Stimulated activated CD8-positive, alpha-beta memory T cell treated with anti-CD3 and anti-CD28 coated beads, Interleukin-15, amount 100 ng/mL, for 1 hour (primary cell): ENCODE data around the gene PTPN3.
A peak's percentile ranks its signal among the peaks of the same experiment; 100 is the strongest.

Experiments
- DNase-seq: peaks from one replicate; pipeline ENCODE4 v3.0.0-alpha.2; 2020; ENCODE audit warnings: low read depth

The PTPN3 gene

GRCh38 chr9:109475526-109475925 lies 22.6 kb downstream of the PTPN3 start:
- DNase-seq, result no peak

- DNase-seq, result no peak
Observed at GRCh38 chr9:109474944-109475343, 23.2 kb downstream of the PTPN3 start.

- no peak for DNase-seq
Observed at GRCh38 chr9:109474170-109474569, 23.9 kb downstream of the PTPN3 start.

- DNase-seq, result no peak
Observed at GRCh38 chr9:109473329-109473728, 24.8 kb downstream of the PTPN3 start.

- no peak for DNase-seq
Observed at GRCh38 chr9:109471475-109472393, 26.4 kb downstream of the PTPN3 start.

- peak; percentile 8 for DNase-seq
Observed at GRCh38 chr9:109469646-109470358, 28.3 kb downstream of the PTPN3 start.

- no peak for DNase-seq
Observed at GRCh38 chr9:109468927-109469326, 29.2 kb downstream of the PTPN3 start.

- no peak for DNase-seq
Observed at GRCh38 chr9:109467936-109468335, 30.2 kb downstream of the PTPN3 start.

- DNase-seq, result no peak
Observed at GRCh38 chr9:109466623-109467590, 31.2 kb downstream of the PTPN3 start.

- DNase-seq, result no peak
Observed at GRCh38 chr9:109463924-109464625, 34.0 kb downstream of the PTPN3 start.

- no peak for DNase-seq
Observed at GRCh38 chr9:109460576-109460975, 37.5 kb downstream of the PTPN3 start.

GRCh38 chr9:109459423-109459822 lies 38.7 kb downstream of the PTPN3 start:
- no peak for DNase-seq

- DNase-seq, result no peak
Observed at GRCh38 chr9:109458453-109459211, 39.5 kb downstream of the PTPN3 start.

- no peak for DNase-seq
Observed at GRCh38 chr9:109456811-109457210, 41.3 kb downstream of the PTPN3 start.

GRCh38 chr9:109455861-109456260 lies 42.2 kb downstream of the PTPN3 start:
- no peak for DNase-seq

GRCh38 chr9:109455391-109455790 lies 42.7 kb downstream of the PTPN3 start:
- no peak for DNase-seq

GRCh38 chr9:109454601-109455155 lies 43.4 kb downstream of the PTPN3 start:
- DNase-seq, result no peak

- no peak for DNase-seq
Observed at GRCh38 chr9:109454041-109454440, 44.1 kb downstream of the PTPN3 start.

- no peak for DNase-seq
Observed at GRCh38 chr9:109453210-109453842, 44.8 kb downstream of the PTPN3 start.

GRCh38 chr9:109452761-109453160 lies 45.3 kb downstream of the PTPN3 start:
- DNase-seq, result no peak
